NCI-H187 (cell line): ENCODE results near the gene ULK1.

Source experiments
- DNase-seq, 2 experiments: peaks; one replicate each; lab custom pipeline; 2025; lab: John Stamatoyannopoulos, UW

Gene ULK1

DNA sequence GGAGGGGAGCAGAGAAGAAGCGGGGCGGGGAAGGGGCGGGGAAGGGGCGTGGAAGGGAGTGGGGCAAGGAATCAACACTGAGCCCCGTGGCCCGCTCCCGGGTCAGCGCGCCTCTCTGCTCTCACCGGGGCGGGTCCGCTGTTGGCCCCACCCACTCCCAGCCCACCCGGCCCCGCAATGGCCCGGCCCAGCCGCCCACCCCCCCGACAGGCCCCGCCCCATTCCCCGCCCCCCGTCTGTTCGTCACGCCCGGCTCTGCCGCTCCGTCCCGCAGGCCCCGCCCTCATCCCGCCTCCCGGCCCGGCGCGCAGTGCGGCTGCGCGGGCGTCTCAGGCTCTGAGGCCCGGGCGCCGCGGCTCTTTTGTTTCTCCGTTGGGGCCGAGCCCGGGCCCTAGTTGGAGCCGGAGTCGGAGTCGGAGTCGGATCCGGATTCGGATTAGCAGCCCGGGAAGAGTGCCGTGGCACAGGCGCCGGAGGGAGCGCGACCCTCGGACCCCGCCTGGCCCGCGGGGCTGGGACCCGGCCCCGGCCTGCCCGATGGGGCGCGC is at the start of gene ULK1:
ULK1 (plus strand) TSS at position 310 of the 548 bp plus-strand sequence. CDS start 380 bp downstream, outside the sequence.
- DNase-seq = peak; percentile 78 to 91

DNA sequence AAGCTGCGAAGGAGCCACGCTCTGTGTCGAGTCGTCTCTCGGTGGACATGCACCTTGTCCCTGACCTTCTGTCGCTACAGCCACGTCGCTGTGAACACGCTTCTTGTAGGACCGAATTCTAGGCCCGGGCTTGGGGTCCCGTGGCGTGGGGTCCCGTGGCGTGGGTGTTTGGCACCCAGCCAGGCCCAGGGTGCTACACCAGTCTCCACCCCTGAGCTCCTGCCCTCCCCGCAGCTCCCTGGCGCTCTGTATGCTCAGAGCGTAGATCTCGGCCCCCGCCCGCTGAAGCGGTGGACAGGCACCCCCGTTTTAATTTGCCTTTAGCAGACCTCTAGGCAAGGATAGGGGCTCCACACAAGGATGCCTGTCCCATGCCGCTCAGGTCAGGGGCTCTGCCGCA is 49.8 kb upstream of the ULK1 start:
- no peak for DNase-seq

DNA sequence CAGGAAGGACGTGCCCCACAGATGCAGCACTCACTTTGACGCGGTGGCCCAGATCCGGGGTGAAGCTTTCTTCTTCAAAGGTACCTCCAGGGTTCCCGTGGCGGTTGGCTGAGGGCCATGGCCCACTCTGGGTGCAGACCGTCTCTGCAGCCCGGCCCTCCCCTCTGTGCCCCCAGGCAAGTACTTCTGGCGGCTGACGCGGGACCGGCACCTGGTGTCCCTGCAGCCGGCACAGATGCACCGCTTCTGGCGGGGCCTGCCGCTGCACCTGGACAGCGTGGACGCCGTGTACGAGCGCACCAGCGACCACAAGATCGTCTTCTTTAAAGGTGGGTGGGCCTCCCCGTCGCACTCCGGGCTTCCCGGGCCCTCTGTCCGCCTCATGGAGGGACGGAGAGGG is 49.3 kb upstream of the ULK1 start:
- no peak for DNase-seq

DNA sequence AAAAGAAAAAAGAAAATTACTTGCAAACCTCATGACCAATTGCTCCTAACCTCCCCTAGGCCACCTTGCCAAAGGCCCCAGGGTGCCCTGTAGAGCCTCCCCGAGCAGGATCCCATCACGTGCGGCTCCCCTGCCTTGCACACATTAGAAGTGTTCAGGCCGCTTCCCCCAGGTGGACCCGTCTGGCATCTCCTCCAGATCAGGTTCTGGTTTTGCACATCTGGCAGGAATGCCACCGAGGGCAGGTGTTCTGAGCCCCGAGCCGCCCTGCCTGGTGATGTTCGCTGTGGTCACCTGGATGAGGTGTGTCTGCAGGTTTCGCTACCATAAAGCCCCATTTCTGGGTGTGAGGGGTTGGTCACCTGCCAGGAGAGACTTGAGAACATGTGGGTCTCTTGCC is 47.0 kb upstream of the ULK1 start:
- DNase-seq = no peak

DNA sequence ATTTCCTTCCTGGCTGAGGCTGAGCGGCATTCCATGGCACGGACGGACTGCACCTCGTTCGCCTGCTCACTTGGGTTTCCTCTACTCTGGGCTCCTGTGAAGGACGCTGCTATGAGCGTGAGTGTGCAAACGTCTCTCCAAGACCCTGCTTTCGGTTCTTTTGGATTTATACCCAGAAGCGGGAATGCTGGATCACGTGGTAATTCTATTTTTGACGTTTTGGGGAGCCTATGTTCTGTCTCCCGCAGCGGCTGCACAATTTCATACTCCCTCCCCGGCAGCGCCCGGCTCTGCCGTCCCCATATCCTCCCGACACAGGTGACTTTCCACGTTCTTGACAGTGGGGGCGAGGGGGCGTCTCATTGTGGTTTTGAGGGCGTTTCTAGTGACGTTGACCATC is 45.7 kb upstream of the ULK1 start:
- DNase-seq = no peak

DNA sequence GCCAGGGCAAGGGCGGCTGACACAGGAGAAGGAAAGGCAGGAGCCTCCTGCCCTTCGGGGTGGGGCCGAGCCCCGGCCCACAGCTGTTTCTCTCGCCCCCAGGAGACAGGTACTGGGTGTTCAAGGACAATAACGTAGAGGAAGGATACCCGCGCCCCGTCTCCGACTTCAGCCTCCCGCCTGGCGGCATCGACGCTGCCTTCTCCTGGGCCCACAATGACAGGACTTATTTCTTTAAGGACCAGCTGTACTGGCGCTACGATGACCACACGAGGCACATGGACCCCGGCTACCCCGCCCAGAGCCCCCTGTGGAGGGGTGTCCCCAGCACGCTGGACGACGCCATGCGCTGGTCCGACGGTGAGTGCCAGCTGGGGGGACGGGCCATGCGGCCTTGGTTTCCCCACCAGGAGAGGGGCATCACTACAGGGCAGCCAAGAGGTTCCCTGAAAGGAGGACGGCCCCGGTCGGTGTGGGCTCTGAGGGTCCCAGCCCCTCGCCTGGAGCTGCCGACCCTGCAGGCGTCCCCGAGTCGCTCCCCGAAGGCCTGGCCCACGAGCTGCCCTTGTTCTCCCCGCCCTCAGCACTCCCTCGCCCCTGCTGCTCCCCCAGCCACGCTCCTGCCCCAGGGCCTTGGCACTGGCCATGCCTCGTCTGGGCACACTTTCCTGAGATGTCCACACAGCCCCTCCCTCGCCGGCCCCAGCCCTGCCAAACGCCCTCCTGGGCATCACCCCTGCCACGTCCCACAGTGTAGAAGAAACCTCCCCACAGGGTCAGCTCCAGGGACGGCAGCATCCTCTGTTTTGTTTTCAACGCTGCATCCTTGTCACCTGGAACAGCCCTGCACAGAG is 44.5 kb upstream of the ULK1 start:
- no peak for DNase-seq

DNA sequence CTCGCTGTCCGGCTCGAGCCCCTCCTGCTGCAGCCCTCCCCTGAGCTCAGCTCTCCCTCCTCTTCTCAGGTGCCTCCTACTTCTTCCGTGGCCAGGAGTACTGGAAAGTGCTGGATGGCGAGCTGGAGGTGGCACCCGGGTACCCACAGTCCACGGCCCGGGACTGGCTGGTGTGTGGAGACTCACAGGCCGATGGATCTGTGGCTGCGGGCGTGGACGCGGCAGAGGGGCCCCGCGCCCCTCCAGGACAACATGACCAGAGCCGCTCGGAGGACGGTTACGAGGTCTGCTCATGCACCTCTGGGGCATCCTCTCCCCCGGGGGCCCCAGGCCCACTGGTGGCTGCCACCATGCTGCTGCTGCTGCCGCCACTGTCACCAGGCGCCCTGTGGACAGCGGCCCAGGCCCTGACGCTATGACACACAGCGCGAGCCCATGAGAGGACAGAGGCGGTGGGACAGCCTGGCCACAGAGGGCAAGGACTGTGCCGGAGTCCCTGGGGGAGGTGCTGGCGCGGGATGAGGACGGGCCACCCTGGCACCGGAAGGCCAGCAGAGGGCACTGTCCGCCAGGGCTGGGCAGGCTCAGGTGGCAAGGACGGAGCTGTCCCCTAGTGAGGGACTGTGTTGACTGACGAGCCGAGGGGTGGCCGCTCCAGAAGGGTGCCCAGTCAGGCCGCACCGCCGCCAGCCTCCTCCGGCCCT is 43.4 kb upstream of the ULK1 start:
- peak in 1 of 2 experiments; percentile 44 for DNase-seq

DNA sequence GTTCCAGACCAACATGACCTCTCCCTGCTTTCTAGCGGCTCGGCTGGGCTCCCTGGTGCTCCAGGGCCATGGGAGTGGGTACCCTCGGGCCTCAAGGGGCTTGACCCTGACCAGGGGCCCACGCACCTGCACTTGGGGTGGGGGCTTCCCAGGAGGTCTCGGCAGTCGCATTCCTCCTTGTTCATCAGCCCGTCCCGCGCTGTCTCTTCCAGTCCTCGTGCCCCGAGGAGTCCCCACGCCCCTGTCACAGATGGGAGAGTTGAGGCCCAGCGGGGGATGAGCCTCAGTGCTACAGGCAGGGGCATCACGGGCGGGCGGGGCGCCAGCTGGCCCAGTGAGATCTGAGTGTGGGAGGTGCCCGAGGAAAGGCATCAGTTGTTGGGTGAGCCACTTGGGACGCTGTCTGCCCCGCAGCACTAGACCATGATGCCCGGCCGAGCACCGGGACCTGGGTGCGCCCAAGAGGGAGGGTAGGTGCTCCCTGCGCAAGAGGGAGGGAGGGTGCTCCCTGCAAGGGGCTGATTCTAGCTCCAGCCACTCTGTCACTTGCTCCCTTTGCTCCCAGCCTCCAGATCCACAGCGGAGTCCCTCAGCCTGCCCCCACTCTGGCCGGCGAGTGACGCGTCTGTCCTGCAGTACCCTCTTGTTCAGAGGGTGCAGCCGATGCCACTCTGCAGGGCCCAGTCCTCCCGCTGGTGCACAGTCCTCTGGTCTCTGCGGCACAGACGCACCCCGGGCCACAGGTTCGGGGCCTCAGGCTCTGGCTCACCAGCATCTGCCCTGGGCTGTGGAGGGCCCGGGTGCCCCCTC is 42.5 kb upstream of the ULK1 start:
- DNase-seq = no peak

DNA sequence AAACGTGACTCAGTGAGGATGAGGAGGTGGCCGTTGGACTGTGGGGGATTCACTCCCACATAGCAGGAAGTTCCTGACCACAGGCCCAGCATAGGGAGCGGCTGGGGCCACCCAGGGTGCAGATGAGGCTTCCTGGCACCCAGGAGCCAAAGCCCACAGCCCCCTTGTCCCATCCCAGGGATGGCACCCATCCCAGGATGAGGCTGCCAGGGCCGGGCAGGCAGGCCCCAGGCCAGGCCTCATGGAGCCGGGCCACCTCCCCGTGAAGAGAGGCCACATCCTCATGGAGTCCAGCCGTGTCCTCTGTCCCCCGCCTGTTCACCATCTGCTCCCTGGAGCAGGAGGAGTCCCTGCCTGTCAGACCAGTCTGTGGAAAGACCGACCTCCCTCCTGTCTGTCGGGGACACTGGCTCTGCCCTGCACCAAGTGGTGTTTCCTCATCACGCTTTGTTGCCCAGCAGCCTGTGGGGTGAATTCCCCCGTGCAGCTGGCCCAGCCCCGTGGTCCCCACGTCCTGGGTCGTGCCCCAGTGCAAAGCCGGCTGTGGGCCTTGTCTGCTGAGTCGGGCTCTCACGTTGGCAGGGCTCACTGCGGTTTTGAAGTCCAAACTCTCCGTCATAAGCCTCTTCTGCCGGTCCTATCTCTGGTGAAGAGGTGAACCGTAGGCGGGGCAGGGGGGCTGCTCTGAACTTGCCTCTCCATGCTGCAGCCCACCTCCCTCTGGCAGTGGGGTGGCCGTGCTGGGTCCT is 41.7 kb upstream of the ULK1 start:
- no peak for DNase-seq

DNA sequence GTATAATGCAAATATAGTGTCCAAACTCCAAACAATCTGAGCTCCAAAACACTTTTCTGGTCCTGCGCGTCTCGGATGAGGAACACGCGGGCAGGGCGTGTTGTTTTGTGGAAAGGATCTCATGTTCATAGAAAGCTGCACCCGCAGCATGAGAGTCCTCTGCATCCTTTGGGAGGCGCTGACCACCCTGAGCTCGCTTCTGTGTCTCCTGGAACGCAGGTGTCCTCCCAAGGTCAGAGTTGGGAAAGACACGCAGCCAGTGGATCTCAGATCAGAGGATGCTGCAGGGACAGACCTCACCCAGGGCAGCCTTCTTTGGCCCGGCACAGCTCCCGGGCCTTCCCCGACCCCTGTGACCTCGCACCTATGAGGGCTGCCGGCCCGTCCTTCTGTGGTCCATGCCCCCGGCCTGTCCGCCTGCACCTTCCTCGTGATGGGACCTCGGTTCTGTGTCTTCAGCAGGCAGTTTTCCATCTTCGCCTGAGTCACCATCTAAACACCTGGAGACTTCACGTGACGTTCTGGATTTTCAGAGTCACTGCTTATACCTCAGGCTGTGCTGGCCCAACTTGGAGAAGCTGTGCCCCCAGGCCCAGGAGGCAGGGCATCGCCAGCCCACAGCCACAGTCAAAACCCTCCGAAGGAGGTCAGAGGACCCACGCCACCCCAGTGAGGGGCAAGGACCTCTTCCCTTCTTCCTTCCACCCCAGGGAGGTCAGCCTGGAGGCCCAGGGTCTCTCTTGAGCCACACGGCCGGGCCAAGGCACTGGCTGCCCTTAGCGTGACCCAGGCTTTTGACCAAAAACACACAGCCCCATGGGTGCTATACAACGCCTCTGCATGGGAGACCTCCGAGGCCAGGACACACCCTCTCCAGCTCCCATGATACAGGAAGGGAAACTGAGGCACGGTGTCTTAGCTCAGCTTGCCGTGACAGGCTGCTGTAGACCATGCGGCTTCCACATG is 40.3 kb upstream of the ULK1 start:
- no peak for DNase-seq

DNA sequence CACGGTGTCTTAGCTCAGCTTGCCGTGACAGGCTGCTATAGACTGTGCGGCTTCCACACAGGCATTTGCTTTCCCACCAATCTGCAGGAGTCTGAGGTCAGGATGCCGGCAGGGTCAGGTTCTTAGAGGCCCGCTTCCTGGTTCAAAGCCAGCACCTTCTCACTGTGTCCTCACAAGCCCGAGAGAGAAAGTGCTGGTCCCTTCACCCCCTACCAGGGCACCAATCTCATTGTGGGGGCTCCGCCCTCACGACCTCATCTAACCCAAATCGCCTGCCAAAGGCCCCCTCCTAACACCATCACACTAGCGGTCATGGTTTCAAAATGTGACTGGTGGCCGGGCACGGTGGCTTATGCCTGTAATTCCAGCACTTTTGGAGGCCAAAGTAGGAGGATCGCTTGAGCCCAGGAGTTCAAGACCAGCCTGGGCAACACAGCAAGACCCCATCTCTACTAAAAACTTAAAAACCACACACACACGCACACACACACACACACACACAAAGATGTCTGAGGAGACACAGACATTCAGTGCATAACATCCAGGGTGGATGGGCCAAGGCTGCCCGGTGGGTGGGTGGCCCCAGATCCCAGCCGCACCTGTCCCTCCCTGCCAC is 39.5 kb upstream of the ULK1 start:
- no peak for DNase-seq

DNA sequence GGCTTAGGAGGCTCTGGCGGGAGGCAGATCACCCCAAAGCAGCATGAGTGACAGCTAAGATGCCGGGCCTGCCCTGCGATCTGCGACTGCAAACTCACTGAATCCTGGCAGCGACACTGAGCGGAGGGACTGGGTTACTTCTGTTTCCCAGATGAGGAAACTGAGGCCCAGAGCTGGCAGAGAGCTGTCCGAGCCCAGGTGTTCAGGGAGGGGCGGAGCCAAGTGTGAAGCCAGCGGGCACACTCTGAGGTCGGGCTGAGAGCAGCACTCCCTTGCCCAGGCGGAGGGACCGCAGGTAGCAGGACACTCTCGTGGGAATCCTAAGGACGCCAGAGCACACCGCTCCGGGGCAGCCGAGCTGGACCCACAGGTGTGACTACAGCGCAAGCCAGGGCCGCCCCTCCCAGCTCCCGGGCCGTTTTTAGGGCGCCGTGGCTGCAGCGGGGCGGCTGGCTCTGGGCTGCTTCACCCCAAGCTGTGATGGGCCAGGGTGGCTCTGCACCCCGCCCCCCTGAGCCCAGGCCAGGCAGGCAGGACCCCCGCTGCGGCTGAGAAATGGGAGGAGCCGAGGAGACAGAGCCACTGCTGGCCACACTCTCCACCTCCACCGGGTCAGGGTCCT is 38.8 kb upstream of the ULK1 start:
- DNase-seq = no peak

DNA sequence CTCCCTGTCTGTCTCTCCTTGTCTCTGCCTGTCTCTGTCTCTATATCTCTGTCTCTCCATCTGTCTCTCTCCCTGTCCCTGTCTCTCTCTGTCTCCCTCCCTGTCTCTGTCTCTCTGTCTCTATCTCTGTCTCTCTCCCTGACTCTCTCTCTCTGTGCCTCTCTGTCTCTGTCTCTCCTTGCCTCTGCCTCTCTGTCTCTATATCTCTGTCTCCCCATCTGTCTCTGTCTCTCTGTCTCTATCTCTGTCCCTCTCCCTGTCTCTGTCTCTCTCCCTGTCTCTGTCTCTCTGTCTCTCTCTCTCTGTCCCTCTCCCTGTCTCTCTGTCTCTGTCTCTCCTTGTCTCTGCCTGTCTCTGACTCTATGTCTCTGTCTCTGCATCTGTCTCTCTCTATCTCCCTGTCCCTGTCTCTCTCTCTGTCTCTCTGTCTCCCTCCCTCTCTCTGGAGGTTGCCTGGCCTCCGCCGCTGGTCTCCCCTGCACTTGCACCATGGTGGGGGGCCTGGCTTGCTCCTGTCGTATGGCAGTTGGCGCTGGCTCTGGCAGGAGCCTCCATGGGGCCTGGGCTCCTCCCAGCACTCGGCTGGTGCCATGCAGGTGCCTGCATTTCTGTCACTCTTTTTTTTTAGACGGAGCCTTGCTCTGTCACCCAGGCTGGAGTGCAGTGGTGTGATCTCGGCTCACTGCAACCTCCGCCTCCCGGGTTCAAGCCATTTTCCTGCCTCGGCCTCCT is 37.9 kb upstream of the ULK1 start:
- DNase-seq = no peak

DNA sequence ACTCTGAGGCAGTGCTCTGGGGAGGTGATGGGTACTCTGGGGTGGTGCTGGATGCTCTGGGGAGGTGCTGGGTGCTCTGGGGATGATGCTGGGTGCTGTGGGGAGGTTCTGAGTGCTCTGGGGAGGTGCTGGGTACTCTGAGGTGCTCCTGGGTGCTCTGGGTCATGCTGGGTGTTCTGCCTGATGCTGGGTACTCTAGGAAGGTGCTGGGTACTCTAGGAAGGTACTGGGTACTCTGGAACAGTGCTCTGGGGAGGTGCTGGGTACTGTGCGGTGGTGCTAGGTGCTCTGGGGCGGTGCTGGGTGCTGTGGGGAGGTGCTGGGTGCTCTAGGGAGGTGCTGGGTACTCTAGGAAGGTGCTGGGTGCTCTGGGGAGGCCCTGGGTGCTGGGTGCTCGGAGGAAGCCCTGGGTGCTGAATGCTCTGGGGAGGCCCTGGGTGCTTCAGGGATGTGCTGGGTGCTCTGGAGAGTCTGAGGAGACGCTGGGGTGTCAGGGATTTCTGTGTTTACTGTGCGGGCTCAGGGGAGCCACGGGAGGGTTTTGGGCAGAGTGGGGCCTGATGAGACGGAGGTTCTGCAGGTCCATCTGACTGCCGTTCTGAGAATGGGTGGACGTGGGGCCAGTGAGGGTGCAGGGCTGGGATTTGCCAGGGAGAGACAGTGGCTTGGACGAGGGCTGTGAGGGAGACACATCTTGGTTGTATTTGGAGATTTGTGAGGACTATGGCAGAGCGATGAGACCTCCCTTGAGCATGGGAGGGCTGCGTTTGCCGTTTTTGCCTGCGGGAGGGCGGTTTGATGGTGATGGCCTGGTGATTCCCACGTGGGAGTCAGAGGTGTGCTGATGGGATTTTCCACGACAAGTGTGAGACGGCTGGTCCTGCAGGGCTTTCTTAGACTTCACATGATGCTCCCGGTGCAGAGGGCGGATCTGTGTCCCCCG is 36.2 kb upstream of the ULK1 start:
- no peak for DNase-seq

DNA sequence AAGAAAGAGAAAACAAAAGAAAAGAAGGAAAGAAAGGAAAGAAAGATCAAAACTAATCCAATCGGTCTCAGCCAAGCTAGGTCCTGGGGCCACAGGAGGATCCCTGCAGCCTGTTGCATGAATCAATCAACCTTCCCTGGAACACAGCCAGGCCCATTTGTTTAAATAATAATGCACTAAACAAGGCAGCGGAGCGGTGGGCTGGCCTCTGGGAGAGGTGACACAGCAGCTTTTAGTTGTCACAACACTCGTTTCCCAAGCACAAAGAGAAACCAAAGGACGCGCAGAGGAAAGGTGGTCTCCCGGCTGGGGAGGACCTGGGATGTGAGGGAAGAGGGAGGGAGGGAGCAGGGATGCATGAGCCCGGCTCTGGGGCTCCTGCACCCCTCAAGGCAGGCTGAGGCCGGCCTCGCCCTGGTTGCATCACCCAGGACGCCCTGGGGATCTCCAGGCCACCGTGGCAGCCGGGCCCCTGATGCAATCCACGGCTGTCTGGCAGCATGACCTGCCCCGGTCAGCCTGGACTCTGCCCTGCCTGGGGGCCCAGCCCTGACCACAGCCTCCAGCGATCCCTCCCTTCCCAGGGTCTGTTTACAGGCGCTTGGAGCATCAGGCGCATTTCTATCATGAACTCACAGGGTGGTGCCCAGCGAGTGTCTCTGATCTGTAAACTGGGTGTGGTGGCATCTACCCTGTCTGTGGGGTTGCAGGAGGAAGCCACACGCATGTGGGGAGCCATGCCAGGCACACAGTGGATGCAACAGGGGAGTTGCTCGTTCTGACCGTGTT is 33.8 kb upstream of the ULK1 start:
- DNase-seq = no peak

DNA sequence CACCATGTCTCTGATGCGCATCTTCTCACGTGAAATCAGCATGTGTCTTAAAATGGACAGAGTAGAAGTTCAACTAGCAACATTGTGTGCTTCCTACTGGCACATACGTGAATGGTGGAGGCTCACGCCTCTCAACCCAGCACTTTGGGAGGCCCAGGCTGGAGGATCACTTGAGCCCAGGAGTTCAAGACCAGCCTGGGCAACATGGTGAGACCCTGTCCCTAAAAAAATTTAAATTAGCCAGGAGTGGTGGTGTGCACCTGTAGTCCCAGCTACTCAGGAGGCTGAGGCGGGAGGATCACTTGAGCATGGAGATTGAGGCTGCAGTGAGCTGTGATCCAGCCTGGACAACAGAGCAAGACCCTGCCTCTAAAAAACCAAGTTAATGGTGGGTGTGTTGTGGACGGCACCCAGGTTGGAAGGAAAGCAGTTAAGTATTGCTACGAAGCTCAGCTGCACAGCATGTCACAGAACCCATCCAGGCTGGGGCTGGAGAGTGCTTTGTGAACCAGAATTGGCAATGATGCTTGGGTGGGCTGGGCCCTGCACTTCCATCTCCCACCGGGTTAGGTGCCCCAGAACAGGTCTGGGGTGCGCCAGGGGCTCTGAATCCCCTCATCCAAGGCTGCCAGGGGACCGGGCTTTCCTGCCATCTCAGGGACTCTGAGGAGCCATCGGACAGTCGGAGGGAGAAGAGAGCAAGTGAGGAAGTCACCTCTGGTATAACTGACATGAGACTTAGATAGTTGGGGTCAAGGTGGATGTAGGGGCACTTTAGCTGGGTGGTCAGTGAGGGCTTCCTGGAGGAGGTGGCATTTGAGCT is 33.0 kb upstream of the ULK1 start:
- DNase-seq = no peak
